Breast epithelium (tissue), 4 donors: ENCODE data around the gene ACE2. TPM values are rescaled to one million over a fixed set of nuclear protein-coding genes. Genes with fewer than 3 reads are reported as not detected.
"Not testable (repeated sequence)": the region's sequence is repeated elsewhere in the genome, so short reads cannot be mapped to it uniquely, and the experiment has no call there.

Experiments used
- DNase-seq, 2 donors: peaks; one replicate each; pipeline ENCODE4 v3.0.0-alpha.2; 2019; ENCODE audit warnings: low spot score in 2 of 2
- H3K27ac ChIP-seq, 2 donors: fragments of 200-600 bp; sonication (generic) in 1 of 2; one replicate each; pipeline ENCODE4 v1.5.1; 2016 to 2019; ENCODE audit warnings: mild to moderate bottlenecking in 1 of 2
- H3K27me3 ChIP-seq, 2 donors: fragments of 200-600 bp; sonication (generic) in 1 of 2; one replicate each; pipeline versions ENCODE4 v1.5.1 to v1.6.0; 2017 to 2019; ENCODE audit warnings: control low read depth in 1 of 2, mild to moderate bottlenecking in 1 of 2
- H3K36me3 ChIP-seq: fragments of 200-600 bp; one replicate; pipeline ENCODE4 v1.5.1; 2019
- H3K4me1 ChIP-seq, 2 donors: fragments of 200-600 bp; sonication (generic); one replicate each; pipeline ENCODE4 v1.5.1; 2016 to 2019; ENCODE audit warnings: control low read depth in 1 of 2
- H3K4me3 ChIP-seq, 3 donors: fragments of 200-600 bp; sonication (generic); 1 replicate in 2 of 3; 2 replicates in 1 of 3; pipeline ENCODE4 v1.5.1; 2016 to 2019; ENCODE audit warnings: mild to moderate bottlenecking in 3 of 3, moderate library complexity in 2 of 3
- H3K9me3 ChIP-seq, 2 donors: fragments of 200-600 bp; sonication (generic) in 1 of 2; one replicate each; pipeline ENCODE4 v1.5.1; 2016 to 2019; ENCODE audit warnings: control low read depth in 1 of 2
- POLR2A ChIP-seq: fragments of 450-650 bp; IDR thresholded peaks from one replicate; pipeline ENCODE4 v1.6.1; 2016; ENCODE audit warnings: antibody characterized with exemption, mild to moderate bottlenecking, moderate library complexity
- POLR2AphosphoS5 ChIP-seq, 3 donors: sonication (generic); formaldehyde crosslinking; IDR thresholded peaks; one replicate each; pipeline ENCODE4 v1.6.1; 2017; ENCODE audit warnings: antibody characterized with exemption in 3 of 3
- intact Hi-C: fragments of 100-400 bp; cut with DNase I; formaldehyde crosslinking; loops from one replicate; pipeline ENCODE4 v1.15.1; 2023; ENCODE audit warnings: low total_unique reads
- total RNA-seq, 3 donors: library from RNA; depleted of rRNA; stranded (reverse); fragments of >200 nt; gene quantifications; one replicate each; pipeline ENCODE4 v1.1.0, GENCODE V29; 2016
- TF ChIP-seq, protein P1 (sequence below), 3 donors: fragments of 450-650 bp; IDR thresholded peaks; one replicate each; pipeline ENCODE4 v1.5.1; 2016 to 2017; ENCODE audit warnings: antibody characterized with exemption in 3 of 3, mild to moderate bottlenecking in 3 of 3, moderate library complexity in 3 of 3

The ACE2 gene
- 1 to 10 TPM; 2.2 to 7.2 (median 5.6) TPM for total RNA-seq

DNA sequence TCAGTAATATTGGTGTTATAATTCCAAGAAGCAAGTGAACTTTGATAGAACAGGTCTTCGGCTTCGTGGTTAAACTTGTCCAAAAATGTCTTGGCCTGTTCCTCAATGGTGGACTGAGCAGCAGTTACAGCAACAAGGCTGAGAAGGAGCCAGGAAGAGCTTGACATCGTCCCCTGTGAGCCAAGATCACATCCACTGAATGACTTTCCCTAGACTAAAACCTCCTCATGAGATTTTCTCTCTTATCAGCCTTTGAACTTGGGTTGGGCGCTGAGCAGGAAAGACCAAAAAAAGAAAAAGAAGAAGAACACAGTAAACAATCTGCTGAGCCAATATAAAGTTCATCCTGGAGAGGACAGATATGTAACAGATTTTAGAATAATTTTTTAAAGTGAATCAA lies at the start of gene ACE2:
ACE2 (minus strand) TSS at position 216 of the 400 bp plus-strand sequence; CDS start at position 167, 49 bp downstream.
- no peaks in the 10 kb centered on the region for H3K9me3 ChIP-seq
- DNase-seq, result no peak
- intact Hi-C loops, result no loop called here
- H3K4me1 ChIP-seq, result no peaks in the 10 kb centered on the region
- no peaks in the 10 kb centered on the region for H3K36me3 ChIP-seq
- peaks cover 0 to 36% of the 10 kb centered on the region in 2 donors for H3K27me3 ChIP-seq
- TF ChIP-seq POLR2A (no peak), POLR2AphosphoS5 (IDR thresholded peaks at IDR 0.05) (no peak)
- TF ChIP-seq, protein P1, sequence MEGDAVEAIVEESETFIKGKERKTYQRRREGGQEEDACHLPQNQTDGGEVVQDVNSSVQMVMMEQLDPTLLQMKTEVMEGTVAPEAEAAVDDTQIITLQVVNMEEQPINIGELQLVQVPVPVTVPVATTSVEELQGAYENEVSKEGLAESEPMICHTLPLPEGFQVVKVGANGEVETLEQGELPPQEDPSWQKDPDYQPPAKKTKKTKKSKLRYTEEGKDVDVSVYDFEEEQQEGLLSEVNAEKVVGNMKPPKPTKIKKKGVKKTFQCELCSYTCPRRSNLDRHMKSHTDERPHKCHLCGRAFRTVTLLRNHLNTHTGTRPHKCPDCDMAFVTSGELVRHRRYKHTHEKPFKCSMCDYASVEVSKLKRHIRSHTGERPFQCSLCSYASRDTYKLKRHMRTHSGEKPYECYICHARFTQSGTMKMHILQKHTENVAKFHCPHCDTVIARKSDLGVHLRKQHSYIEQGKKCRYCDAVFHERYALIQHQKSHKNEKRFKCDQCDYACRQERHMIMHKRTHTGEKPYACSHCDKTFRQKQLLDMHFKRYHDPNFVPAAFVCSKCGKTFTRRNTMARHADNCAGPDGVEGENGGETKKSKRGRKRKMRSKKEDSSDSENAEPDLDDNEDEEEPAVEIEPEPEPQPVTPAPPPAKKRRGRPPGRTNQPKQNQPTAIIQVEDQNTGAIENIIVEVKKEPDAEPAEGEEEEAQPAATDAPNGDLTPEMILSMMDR (IDR thresholded peaks at IDR 0.05), result no peak
- no peak within 1 kb of the TSS for H3K4me3 ChIP-seq
- no peak within 1 kb of the TSS for H3K27ac ChIP-seq

DNA sequence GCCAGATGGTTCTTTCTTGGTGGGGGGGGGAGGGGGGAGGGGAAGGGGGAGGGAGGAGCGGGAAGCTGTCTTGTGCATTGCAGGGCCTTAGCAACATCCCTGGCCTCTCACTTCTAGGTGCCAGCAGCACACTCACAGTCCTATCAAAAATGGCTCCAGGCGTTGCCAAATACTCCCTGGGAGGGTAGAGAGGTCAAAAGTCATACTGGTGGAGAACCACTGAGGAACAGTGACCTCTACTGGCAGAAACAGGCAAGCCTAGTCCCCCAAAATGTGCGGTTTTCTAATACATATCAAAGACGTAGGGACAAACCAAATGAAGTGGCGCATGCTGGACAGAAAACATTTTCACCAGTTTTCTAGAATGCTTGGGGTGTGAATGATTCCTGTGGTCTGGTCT lies 46.8 kb upstream of the ACE2 start:
- peaks cover 0 to 59% of the 10 kb centered on the region in 2 donors for H3K27me3 ChIP-seq
- H3K4me1 ChIP-seq, H3K4me3 ChIP-seq, H3K27ac ChIP-seq, DNase-seq, H3K9me3 ChIP-seq, intact Hi-C loops, H3K36me3 ChIP-seq: not testable (repeated sequence)

DNA sequence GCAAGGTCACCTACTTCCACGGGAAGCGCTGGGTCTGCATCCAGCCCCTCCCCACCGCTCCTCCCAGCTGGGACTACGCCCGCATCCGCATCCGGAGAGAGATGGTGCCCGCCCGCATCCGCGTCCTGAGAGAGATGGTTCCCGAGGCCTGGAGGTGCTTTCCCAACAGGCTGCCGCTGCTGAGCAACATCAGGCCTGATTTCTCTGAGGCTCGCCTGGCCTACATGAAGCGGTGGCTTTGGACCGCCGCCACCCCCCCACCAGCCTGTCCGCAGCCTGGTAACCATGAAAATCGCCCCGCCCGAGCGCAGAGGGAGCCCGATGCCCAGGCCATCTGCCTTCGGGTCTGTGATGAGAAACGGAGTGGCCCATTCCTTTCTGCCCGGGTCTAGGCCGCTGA lies 45.8 kb upstream of the ACE2 start:
- no peak for DNase-seq
- H3K9me3 ChIP-seq, result no peaks in the 10 kb centered on the region
- no peak overlapping the region for H3K27ac ChIP-seq
- intact Hi-C loops, result no loop called here
- H3K4me3 ChIP-seq, result no peak overlapping the region
- no peaks in the 10 kb centered on the region for H3K36me3 ChIP-seq
- TF ChIP-seq POLR2A (no peak), POLR2AphosphoS5 (IDR thresholded peaks at IDR 0.05) (no peak)
- TF ChIP-seq, protein P1 (IDR thresholded peaks at IDR 0.05), result no peak
- no peaks in the 10 kb centered on the region for H3K4me1 ChIP-seq
- H3K27me3 ChIP-seq, result peaks cover 0 to 62% of the 10 kb centered on the region in 2 donors

DNA sequence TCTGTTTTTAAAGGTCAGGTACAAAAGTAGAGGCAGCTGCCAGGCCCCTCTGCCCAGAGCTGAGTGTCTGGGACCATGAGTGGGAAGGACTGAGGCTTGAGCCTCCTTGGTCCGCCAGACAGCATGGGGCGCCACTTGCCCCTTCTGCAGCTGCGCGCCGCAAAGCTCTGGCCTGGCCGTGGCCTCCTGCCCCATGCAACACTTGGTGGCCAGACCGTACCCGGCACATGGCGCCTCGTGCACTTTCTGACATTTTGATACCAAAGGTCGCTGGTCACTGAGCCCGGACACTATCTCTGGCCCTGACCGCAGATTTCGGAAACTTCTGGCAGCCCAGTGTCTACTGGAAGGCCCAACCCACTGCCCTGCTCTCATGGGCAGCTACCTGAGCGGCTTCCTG lies 45.3 kb upstream of the ACE2 start:
- intact Hi-C loops, result no loop called here
- no peak overlapping the region for H3K4me3 ChIP-seq
- no peak overlapping the region for H3K27ac ChIP-seq
- H3K9me3 ChIP-seq, result no peaks in the 10 kb centered on the region
- no peak for TF ChIP-seq POLR2AphosphoS5 (IDR thresholded peaks at IDR 0.05)
- no peak for TF ChIP-seq POLR2A
- TF ChIP-seq, protein P1 (IDR thresholded peaks at IDR 0.05), result no peak
- no peaks in the 10 kb centered on the region for H3K4me1 ChIP-seq
- H3K27me3 ChIP-seq, result peaks cover 0 to 62% of the 10 kb centered on the region in 2 donors
- no peaks in the 10 kb centered on the region for H3K36me3 ChIP-seq
- DNase-seq, result no peak

DNA sequence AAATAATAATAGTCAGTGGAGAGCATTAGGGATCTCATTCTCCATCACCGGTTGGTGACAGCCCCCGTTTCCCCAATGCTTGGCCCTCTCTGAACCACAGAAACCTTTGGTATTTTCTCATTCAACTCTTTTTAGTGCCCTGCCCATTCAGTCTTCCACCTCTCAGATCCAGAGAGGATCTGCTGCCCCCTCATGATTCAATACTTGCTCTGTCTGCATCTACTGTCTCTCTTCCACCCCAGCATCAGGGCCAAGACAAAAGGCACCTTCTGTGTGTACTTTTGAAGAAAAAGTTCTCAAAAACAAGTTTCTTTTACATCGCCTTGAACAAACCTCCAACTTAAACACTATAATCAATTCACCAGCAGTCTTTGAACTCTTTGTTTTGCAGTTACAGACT lies 44.5 kb upstream of the ACE2 start:
- Histone ChIP-seq H3K27ac (no peak overlapping the region), H3K4me3 (no peak overlapping the region), H3K27me3 (peaks cover 0 to 62% of the 10 kb centered on the region in 2 donors), H3K9me3 (no peaks in the 10 kb centered on the region), H3K4me1 (no peaks in the 10 kb centered on the region), H3K36me3 (no peaks in the 10 kb centered on the region)
- no peak for TF ChIP-seq POLR2A
- no peak for TF ChIP-seq POLR2AphosphoS5 (IDR thresholded peaks at IDR 0.05)
- TF ChIP-seq, protein P1 (IDR thresholded peaks at IDR 0.05), result no peak
- no peak for DNase-seq
- intact Hi-C loops, result no loop called here

DNA sequence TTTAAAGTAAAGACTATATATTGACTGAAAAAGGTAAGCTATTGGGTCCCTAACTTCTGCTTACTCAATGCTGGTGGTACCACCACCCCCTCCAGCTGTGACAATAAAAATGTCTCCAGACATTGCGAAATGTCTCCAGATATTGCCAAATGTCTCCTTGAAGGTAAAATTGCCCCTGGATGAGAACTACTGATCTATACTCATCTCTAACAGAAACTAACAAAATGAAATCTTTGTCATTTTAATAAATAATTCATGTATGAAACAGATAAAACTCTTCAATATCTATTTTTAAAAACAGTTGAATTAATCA lies 43.8 kb upstream of the ACE2 start:
- Histone ChIP-seq H3K27me3 (peaks cover 0 to 61% of the 10 kb centered on the region in 2 donors), H3K9me3 (no peaks in the 10 kb centered on the region), H3K4me1 (no peaks in the 10 kb centered on the region), H3K36me3 (no peaks in the 10 kb centered on the region), H3K27ac (no peak overlapping the region), H3K4me3 (no peak overlapping the region)
- intact Hi-C loops, result no loop called here
- no peak for DNase-seq
- TF ChIP-seq POLR2A, result no peak
- TF ChIP-seq, protein P1 (IDR thresholded peaks at IDR 0.05), result no peak
- TF ChIP-seq POLR2AphosphoS5 (IDR thresholded peaks at IDR 0.05), result no peak
